NT2/D1 (cell line): ENCODE measurements around the gene KANSL1.

Experiments
- YY1 ChIP-seq: IDR thresholded peaks from 2 replicates; pipeline ENCODE4 v1.6.1; 2011; ENCODE audit not compliant: insufficient read length, insufficient read depth
- ZNF274 ChIP-seq: IDR thresholded peaks from 2 replicates; pipeline ENCODE4 v1.6.1; 2011; ENCODE audit warnings: mild to moderate bottlenecking, low read depth, low read length

DNA sequence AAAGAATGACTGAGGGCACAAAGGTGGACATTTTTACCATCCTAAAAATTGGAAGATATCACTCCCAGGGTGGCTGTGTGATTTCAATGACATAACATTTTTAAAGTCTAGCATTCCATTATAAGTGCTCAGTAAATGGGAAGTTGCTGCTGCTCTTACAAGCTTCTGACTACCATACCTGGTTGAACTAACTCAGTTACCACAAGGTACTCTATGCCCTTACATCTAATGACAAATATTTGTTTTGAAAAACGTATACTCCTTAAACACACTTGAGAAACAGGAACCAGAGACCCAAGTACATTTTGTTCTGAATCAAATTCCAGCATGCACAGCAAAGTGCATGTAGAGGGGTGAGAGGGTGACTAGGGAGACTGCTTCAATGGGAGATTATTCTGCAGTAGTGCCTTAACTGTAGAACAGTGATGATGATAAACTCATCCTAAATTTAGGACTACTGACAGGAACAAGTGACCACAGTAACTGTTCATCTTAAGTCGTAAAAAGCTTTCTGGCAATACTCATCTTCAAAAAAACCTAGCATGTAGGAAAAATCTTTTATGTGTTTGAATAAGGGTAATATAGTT, 83.5 kb downstream of the KANSL1 start:
- TF ChIP-seq ZNF274 (no peak), YY1 (no peak)
